GM21786 (cell line): ENCODE data around the gene IRGQ.
"Not testable (repeated sequence)": the region's sequence is repeated elsewhere in the genome, so short reads cannot be mapped to it uniquely, and the experiment has no call there.

Experiments
- ATAC-seq: cut with Tn5 transposase; IDR thresholded peaks from one replicate; pipeline ENCODE4 v1.9.1; 2021; ENCODE audit not compliant: unreplicated experiment

IRGQ gene

DNA sequence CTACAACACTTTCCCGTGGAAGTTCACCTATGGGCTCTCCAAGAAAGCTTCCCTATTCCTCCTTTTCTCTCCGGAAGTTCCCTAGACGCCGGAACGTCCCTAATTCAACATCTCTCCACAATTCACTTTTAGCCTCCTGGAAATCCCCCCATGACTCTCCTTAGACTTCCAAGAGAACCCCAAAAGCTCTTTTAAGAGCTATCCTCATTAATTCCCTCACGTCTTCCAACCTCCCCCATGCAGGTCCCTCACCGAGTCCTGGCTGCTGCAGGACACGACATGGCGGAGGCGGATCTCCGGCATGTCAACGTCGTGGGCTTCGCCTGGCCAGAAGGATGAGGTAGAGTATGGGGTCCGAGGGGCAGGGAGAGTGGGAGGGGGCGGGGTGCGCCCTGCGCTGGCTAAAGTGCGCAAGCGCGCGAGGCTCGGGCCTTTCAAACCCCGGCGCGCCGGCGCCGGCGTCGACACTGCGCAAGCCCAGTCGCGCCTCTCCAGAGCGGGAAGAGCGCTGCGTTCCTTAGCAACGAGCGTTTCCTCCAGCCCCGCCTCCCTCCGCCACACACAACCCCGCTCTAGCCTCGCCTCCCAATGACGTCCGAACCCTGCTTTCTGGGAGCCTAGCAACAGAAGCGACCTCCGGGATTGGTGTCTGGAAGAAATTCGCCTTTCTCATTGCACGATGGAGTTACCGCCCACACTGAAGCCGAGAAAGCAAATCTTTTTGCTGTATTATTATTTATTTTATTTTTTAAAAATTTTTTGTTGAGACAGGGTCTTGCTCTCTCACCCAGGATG is 20.6 kb downstream of the IRGQ start, which contains the start of the genes PINLYP and XRCC1:
PINLYP (plus strand) TSS at position 646 of the 795 bp plus-strand sequence. CDS start 1,391 bp downstream, outside the sequence.
XRCC1 (minus strand) TSS at position 372 of the 795 bp plus-strand sequence; CDS start at position 303, 69 bp downstream.
- ATAC-seq = peak; percentile 94

DNA sequence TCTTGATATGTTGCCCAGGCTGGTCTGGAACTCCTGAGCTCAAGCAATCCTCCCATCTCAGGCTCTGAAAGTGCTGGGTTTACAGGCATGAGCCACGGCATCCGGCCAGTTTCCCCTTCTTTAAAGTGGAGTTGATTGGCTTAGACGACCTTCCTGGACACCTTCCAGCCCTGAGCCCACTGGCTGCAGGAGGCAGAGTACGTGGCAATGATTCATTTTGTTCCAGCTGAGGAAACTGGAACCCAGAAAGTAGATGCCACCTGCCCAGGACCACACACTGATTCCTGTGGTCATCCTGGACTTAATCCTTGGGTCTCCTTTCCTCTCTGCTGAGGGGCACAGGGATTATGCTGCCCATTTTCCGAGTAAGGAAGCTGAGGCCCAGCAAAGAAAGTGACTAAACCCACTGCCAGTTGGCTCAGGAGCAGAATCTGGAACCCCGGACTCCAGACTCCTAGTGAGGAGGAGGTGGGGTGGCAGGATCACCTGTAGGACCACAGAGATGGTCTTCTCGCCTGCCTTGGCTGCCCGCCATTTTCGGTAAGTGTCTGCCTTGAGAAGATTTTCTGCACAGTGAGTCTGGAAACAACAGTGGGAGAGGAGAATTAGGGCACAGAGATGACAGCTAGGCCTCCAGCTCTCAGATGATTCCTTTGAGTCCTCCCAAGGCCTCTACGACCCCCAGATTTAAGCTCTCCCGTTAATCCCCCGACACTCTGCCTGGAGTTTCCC is 21.3 kb downstream of the IRGQ start:
- no peak for ATAC-seq

DNA sequence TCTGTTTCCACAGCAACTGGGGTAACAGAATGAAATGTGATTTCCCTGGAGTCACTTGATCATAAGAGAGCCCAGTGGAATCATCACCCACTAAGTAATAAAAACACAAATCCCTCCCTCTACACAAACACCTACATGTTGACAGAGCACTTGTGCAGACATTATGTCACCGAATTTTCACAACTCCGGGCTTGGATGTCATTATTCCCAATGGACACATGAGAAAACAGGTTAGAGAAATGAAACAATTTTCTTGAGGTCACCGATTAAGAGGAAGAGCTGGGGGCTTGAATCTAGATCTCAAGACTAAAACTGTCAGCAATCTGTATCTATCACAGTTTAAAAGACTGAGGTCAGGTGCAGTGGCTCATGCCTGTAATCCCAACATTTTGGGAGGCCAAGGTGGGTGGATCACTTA is 23.8 kb downstream of the IRGQ start:
- no peak for ATAC-seq

DNA sequence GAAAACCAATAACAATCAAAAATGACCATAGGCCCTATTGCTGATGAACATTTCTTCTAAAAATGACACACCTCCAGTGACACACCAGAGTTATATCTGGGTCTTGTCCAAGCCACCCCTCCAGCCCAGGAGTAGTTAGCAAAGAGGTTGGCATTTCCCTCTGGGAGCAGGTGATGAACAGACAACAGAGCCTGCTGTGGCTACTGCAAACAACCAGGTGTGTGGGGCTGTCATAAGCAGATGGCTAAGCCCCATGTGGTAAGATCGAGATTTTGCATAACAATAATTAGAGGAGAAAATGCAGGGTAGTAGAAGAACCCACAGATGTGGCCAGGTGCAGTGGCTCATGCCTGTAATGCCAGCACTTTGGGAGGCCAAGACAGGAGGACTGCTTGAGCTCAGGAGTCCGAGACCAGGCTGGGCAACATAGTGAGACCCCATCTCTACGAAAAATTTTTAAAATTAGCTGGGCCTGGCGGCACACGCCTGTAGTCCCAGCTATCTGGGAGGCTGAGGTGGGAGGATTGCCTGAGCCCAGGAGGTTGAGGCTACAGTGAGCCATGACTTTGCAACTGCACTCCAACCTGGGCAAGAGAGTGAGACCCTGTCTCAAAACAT is 25.7 kb downstream of the IRGQ start:
- ATAC-seq = no peak

DNA sequence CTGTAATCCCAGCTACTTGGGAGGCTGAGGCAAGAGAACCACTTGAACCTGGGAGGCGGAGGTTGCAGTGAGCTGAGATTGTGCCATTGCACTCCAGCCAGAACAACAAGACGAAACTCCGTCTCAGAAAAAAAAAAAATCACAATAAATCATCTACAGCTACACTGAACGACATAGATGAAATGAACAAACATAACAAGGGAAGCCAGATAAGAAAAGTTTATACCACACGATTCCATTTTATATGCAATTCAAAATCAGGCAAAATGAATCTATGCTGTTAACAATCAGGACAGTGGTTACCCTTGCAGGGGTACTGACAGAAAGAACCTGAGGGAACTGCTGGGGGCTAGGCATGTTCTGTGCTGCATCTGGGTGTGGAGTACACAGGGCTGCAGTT is 26.3 kb downstream of the IRGQ start:
- no peak for ATAC-seq

DNA sequence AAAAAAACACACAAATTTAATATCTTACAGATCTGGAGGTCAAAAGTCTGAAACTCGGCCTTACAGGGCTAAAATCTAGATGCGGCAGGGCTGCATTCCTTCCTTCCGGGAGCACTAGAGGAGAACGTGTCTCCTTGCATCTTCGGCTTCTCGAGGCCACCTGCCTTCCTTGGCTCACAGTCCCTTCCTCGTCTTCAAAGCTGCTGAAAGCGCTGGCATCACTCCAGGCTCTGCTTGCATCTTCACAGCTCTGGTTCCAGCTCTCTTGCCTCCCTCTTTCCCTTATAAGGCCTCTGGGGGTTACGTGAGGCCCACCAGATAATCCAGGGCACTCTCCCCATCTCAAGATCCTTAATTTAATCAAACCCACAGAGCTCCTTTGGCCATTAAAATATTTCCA is 31.1 kb downstream of the IRGQ start:
- no peak for ATAC-seq

DNA sequence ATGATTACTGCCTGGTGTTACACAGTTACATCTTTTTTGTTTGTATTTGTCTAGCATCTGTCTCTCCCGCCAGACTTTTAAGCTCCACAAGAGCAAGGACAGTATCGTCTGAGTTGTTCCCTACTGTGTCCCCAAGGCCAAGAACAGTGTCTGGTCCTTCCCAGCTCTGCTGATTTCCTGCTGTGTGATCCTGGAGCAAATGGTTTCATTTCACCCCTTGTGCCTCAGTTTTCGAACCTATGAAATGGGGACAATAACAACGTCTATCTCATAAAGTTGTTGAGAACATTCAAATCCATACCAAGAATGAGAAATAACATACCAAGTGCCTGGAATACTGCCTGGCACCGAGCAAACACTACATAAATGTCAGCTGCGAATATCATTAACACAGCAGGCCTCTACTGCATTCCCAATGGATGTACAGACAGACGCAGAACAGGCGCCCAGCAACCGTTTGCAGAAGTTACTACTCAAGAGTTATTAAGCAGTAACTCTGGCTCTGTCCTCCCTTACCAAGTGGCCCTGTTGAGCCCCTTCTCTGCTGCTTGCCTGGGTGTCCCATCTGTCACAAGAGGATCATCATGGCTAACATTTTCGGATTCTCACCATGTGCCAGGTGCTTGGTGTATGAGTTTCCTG is 32.0 kb downstream of the IRGQ start:
- no peak for ATAC-seq

DNA sequence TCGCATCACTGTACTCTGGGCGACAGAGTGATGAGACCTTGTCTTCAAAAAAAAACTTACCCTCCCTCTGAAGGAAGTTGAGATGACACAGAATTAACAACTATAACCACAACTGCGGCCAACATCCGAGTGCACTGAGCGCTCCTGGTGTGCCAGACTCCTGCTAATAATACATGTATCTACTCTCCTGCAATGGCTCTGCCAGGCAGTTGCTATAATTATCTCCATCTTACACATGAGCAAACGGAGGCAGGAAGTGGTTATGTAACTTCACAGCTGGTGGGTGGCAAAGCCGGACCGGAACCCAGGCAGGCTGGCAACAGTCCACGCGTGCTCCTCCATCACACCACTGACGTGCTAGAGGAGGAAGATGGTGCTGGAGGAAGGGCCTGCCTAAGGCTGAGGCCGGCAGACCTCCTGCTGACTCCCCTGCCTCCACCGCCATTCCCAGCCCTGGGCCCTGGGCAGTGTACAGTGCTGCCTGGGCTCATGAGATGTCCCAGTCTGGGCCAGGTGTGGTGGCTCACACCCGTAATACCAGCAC is 33.2 kb downstream of the IRGQ start:
- no peak for ATAC-seq

DNA sequence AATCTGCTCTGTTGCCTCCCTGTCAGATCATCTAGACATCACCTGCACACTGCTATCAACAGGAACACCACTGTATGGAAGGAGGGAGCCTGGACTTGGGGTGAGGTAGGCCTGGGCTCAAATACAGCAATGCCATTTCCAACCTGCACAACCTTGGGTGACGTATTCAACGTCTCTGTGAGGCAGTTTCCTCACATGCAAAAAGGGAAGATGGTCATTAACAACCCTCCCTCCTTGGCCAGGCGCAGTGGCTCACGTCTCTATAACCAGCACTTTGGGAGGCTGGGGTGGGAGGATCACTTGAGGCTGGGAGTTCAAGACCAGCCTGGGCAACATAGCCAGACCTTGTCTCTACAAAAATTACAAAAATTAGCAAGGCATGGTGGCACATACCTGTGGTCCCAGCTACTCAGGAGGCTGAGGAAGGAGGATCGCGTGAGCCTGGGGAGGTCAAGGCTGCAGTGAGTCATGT is 33.7 kb downstream of the IRGQ start:
- no peak for ATAC-seq

DNA sequence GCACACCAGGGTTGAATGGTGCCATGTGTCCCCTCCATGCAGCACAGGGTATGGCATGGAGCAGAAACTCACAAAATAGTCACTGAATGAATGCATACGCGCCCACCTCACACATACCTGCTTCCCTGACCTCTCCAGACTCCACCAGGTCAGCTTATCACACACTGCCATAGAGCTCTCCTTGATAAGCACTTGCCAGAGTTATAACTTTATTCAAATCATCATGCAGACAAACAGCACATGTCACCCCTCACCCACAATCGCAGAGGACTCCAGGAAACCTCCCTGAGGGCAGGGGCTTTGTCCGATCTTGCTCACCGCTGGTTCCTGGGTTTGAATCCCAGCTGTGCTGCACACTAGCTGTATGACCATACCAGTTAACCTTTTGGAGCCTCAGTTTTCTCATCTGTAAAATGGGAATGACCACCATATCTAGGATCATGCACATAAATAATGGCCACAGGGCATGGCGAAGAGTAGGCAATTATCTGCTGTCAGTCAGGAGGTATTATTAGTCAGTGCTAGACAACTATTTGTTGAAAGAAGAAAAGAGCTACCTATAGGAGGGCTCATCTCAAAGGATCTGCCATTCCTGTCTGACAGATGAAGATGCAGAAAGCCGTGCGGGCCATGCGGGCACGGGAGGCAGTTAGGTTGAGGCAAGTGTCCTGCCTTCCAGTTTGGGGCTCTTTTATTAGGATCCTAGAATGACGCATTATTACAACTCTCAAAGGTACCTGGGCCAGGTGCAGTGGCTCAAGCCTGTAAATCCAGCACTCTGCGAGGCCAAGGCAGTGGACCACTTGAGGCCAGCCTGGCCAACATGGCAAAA is 34.6 kb downstream of the IRGQ start:
- ATAC-seq = no peak

DNA sequence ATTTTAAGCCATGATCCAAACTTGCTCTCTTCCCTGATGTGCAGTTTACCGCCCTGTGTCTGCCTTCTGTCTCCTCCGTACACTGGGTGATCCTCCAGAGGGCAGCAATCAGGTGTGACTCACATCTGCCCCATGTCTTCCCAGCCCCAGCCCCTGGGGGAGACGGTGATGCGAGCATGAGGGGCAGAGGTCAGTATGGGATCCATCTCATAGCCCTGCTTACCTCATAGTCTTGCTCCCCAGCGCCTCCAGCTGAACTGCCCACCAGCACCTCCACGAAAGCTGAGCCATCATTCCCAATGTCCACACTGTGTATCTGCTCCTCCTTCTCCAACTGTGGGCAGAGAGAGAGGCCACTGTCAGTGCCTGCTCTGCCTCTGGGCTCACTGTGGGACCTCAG is 35.2 kb downstream of the IRGQ start:
- ATAC-seq = no peak

DNA sequence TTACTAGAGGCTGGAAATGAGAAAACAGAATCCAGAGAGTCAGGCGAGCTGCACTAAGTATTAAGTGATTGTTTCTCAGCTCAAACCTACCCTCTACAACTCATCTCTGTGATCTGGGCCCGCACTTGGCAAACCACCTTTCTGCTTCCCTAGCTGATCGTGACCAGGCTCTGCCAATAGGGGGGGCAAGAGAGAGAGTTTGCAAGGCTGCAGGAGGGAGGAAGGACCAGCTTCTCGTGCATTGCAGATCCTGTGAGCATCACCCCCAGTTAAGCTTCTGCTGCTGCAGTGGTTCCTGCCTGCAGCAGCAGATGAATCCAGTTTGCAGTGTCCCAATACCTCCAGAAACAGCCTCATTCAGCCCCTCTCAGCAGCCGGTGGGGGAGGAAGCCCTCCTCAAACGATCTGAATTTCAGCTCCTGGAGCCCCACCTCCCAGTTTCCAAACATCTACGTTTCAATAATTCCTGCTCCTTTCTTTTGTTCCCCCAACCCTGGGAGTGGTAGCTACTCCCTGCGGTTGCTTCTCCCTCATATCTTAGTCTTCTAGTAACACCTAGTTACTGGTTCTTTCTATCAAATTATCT is 40.7 kb downstream of the IRGQ start:
- no peak for ATAC-seq

DNA sequence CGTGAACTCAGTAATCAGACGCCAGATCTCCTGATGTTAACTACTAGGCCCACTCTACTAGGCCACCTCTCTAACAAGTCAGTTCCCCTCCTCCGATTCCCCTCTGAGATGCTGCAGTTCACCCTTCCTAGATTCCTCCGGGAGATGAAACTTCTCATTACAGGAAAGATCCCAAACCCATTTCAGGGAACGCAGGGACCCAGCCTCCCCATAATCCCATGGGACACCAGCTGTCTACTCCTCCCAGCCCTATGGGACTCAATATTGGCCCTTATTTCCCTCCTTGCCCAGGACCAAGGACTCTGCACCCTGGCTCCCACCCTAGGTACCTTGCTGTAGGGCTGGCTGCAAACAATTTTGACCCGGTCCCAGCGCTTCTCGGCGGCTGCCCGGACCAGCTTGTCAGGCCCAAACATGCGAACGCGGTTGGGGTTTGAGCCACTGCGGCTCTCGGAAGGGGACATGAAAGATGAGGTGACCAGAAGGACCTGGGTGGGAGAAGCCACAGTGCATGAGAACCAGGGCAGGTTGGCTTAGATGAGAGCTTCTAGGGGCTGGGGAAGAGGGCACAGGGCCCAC is 41.5 kb downstream of the IRGQ start:
- ATAC-seq = no peak

DNA sequence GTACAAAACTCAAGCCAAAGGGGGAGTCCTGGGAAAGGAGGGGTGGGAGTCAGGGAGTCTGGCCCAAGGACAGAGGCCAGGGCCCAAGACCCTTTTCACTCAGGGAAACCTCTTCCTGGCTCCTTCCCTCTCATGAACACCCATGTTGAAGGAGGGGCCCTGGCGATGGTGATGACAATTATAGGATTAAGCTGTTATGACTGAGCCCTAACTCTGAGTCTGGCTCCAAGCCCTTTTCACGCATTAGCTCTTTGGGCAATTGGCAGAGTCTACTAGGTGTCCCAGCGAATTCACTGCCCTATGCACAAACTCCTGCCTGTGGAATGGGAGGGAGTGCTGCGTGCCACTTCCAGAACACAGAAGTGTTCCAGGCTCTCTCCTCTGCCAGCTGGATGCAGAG is 42.3 kb downstream of the IRGQ start:
- ATAC-seq = no peak

DNA sequence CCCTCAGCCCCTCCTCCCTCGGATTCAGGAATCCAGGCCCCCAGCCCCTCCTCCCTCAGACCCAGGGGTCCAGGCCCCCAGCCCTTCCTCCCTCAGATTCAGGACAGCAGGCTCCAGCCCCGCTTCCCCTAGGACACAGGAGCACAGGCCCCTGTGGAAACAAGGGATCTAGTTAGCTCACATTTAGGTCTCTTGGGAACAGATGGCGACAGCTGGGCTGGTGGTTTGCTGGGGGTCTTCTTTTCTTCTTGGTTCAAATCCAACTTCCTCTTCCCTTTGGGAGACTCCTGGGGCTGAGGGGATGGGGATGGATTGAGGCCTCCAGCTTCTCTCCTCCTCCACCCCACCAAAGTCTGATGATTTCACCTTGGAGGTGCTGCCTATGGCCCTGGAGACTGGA is 43.3 kb downstream of the IRGQ start:
- no peak for ATAC-seq

DNA sequence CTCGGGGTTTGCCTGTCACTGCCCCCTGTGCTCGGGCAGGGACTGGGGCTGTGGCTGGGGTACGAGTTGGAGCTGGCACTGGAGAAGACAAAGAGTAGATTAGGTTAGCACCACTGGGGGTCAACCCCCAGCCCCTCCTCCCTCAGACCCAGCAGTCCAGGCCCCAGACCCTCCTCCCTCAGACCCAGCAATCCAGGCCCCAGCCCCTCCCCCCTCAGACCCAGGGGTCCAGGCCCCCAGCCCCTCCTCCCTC is 43.8 kb downstream of the IRGQ start:
- ATAC-seq = no peak

DNA sequence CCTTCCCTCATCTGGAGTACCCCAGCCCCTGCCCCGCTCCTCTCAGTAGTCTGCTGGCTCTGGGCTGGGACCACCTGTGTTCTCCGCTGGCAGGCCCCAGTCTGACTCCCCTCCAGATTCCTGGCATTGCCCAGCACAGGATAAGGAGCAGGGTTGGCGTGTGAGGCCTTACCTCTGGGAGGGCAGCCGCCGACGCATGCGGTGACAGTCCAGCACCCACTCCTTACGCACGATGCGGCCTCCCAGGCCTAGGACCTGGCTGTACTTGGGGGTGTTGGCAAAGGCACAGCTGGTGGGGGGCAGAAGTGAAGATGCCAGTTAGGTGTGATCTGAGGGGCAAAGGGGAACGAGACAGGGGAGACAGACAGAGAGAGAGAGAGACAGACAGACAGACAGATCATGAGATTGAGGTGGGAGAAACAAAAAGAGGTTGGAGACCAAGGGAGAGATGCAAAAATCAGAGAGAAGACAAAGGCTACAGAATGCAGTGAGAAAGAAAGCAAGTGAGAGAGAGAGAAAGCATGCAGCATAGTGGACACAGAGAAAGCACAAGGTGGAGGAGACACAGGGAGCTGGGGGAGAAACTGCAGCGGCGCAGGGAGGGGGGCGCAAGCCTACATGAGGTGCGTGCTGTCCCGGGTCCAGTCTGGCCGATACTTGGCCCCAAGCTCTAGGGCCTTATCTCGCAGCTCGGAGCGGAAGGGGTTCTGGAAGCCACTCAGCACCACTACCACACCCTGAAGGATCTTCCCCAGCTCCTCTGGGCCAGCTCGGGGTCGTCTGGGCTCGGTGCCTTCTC is 44.3 kb downstream of the IRGQ start:
- ATAC-seq = no peak

DNA sequence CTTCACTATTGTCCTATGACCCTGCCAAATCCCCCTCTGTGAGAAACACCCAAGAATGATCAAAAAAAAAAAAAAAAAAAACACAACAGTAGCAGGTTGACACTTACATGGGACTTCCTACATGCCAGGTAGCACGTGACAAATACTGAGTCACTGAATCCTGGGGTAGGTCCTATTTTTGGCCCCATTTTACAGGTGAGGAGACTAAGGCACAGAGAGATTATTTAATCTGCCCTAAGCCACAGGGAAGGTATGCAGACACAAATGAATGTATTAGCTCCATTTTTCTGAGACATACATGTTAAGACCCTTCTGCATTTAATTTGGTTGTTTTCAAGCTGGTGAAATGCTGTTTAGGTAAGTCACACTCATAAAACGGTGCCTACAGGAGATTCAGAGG is 47.2 kb downstream of the IRGQ start:
- no peak for ATAC-seq

DNA sequence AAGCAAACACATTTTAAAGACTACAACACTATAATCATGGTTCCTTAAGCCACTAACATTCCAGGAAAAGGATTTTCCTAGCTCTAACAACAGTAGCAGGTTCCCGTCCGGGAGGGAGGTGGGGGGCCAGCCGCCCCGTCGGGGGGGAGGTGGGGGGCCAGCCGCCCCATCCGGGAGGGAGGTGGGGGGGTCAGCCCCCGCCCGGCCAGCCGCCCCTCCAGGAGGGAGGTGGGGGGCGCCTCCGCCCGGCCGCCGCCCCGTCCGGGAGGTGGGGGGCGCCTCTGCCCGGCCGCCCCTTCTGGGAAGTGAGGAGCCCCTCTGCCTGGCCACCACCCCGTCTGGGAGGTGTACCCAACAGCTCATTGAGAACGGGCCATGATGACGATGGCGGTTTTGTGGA is 48.0 kb downstream of the IRGQ start:
- not testable (repeated sequence) for ATAC-seq
